OCI-LY3 (cell line): ENCODE data around the gene ARL8A.

ENCODE experiments used
- EZH2phosphoT487 ChIP-seq: fragments of 200-600 bp; shearing (Covaris generic); IDR thresholded peaks from 2 replicates; pipeline ENCODE4 v1.6.1; 2018; ENCODE audit warnings: antibody characterized with exemption, mixed run types, low read depth
- TF ChIP-seq, protein P1 (sequence below): fragments of 200-600, 300-600 bp; sonication (generic); IDR thresholded peaks from 2 replicates; pipeline ENCODE4 v1.5.1; 2014; ENCODE audit warnings: antibody characterized with exemption, low read length, low read depth

DNA sequence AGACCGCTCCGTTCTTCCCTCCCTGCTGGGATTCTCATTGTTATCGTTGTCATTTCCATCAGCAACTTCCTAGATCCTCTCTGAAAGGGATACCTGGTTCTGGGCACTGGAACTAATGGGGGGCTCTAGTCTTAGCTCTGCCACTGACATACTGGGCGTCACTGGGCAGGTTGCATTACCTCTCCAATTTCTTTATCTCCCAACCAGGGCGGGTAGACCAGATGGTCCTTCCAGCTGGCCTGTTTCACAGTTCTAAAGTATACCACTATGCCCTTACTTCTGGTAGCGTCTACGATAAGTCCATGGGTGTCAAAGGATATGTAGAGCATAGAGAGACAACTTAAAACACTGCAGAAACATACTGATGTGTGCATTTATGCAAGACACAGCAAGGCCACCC lies 20.4 kb downstream of the ARL8A start:
- TF ChIP-seq, protein P1, sequence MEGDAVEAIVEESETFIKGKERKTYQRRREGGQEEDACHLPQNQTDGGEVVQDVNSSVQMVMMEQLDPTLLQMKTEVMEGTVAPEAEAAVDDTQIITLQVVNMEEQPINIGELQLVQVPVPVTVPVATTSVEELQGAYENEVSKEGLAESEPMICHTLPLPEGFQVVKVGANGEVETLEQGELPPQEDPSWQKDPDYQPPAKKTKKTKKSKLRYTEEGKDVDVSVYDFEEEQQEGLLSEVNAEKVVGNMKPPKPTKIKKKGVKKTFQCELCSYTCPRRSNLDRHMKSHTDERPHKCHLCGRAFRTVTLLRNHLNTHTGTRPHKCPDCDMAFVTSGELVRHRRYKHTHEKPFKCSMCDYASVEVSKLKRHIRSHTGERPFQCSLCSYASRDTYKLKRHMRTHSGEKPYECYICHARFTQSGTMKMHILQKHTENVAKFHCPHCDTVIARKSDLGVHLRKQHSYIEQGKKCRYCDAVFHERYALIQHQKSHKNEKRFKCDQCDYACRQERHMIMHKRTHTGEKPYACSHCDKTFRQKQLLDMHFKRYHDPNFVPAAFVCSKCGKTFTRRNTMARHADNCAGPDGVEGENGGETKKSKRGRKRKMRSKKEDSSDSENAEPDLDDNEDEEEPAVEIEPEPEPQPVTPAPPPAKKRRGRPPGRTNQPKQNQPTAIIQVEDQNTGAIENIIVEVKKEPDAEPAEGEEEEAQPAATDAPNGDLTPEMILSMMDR: no peak
- no peak for TF ChIP-seq EZH2phosphoT487
